ENCODE measurements around the gene RUSC1.

DNA sequence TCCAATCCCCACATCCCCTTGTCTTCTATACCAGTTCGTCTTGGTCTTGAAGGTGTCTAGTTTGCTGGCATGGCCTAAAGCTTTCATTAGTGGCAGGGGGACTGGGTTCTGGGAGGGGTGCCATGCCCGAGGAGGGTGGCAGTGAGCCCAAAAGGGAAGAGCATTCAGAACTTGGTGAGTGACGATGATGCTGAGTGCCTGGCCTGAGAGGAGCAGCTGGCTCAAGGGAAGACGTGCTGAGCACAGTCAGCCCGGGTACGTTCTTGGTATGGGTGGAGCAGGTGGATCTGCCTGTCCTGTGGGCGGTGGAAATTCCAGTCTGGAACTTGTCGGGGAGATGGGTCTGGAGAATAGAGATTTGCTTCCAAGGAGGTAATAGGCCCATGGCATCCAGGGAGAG lies 7.4 kb upstream of the RUSC1 start:
- TF ChIP-seq, protein P1, sequence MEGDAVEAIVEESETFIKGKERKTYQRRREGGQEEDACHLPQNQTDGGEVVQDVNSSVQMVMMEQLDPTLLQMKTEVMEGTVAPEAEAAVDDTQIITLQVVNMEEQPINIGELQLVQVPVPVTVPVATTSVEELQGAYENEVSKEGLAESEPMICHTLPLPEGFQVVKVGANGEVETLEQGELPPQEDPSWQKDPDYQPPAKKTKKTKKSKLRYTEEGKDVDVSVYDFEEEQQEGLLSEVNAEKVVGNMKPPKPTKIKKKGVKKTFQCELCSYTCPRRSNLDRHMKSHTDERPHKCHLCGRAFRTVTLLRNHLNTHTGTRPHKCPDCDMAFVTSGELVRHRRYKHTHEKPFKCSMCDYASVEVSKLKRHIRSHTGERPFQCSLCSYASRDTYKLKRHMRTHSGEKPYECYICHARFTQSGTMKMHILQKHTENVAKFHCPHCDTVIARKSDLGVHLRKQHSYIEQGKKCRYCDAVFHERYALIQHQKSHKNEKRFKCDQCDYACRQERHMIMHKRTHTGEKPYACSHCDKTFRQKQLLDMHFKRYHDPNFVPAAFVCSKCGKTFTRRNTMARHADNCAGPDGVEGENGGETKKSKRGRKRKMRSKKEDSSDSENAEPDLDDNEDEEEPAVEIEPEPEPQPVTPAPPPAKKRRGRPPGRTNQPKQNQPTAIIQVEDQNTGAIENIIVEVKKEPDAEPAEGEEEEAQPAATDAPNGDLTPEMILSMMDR (IDR thresholded peaks at IDR 0.05; ENCODE audit: insufficient read depth, low read length, poor library complexity, severe bottlenecking): no peak
- TF ChIP-seq EZH2phosphoT487 (conservative IDR thresholded peaks at IDR 0.05; ENCODE audit: low read length): no peak

Measured in SU-DHL-6 (cell line).